ENCODE measurements around the gene ZBTB8B.
A peak's percentile ranks its signal among the peaks of the same experiment; 100 is the strongest.

ZBTB8B gene

GRCh38 chr1:32464191-32464715 is 619 bp upstream of the ZBTB8B start:
- no peak for DNase-seq (ENCODE audit: low read depth)
- H3K4me3 ChIP-seq (ENCODE audit: control insufficient read depth, low read depth, low read length), result peak overlapping the region; percentile 23
- no peak for TF ChIP-seq CTCF (IDR thresholded peaks at IDR 0.05; ENCODE audit: control insufficient read depth, insufficient read depth, low read depth, low read length, missing control alignments)

GRCh38 chr1:32465578-32465933 is 684 bp downstream of the ZBTB8B start:
- no peak overlapping the region for H3K4me3 ChIP-seq (ENCODE audit: control insufficient read depth, low read depth, low read length)
- TF ChIP-seq CTCF (IDR thresholded peaks at IDR 0.05; ENCODE audit: control insufficient read depth, insufficient read depth, low read depth, low read length, missing control alignments), result no peak
- DNase-seq (ENCODE audit: low read depth), result no peak

- H3K4me3 ChIP-seq (ENCODE audit: control insufficient read depth, low read depth, low read length), result no peak overlapping the region
- DNase-seq (ENCODE audit: low read depth), result no peak
- TF ChIP-seq CTCF (IDR thresholded peaks at IDR 0.05; ENCODE audit: control insufficient read depth, insufficient read depth, low read depth, low read length, missing control alignments), result no peak
Observed at GRCh38 chr1:32466761-32467160, 1.9 kb downstream of the ZBTB8B start.

DNA sequence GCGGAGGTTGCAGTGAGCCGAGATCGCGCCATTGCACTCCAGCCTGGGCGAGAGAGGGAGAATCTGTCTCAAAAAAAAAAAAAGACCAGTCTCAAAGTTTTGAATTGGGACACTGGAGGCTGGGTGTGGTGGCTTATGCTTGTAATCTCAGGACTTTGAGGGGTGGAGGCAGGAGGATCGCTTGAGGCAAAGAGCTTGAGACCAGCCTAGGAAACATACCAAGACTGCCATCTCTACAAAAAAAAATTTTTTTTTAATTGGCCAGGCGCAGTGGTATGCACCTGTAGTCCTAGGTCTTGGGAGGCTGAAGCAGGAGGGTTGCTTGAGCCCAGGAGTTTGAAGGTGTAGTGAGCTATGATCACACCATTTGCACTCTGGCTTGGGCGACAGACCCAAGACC is 3.9 kb downstream of the ZBTB8B start:
- no peak overlapping the region for H3K4me3 ChIP-seq (ENCODE audit: control insufficient read depth, low read depth, low read length)
- no peak for TF ChIP-seq CTCF (IDR thresholded peaks at IDR 0.05; ENCODE audit: control insufficient read depth, insufficient read depth, low read depth, low read length, missing control alignments)
- no peak for DNase-seq (ENCODE audit: low read depth)

- no peak for TF ChIP-seq CTCF (IDR thresholded peaks at IDR 0.05; ENCODE audit: control insufficient read depth, insufficient read depth, low read depth, low read length, missing control alignments)
- H3K4me3 ChIP-seq (ENCODE audit: control insufficient read depth, low read depth, low read length), result no peak overlapping the region
- no peak for DNase-seq (ENCODE audit: low read depth)
Observed at GRCh38 chr1:32470431-32470830, 5.6 kb downstream of the ZBTB8B start.

GRCh38 chr1:32470991-32471694 is 6.3 kb downstream of the ZBTB8B start:
- DNase-seq (ENCODE audit: low read depth), result no peak
- peak; percentile 19 for TF ChIP-seq CTCF (IDR thresholded peaks at IDR 0.05; ENCODE audit: control insufficient read depth, insufficient read depth, low read depth, low read length, missing control alignments)
- no peak overlapping the region for H3K4me3 ChIP-seq (ENCODE audit: control insufficient read depth, low read depth, low read length)

Measured in AG09309 (cell line).